ENCODE results near the gene CD27. TPM values are rescaled to one million over a fixed set of nuclear protein-coding genes. Genes with fewer than 3 reads are reported as not detected.
"Not testable (repeated sequence)": the region's sequence is repeated elsewhere in the genome, so short reads cannot be mapped to it uniquely, and the experiment has no call there.

The CD27 gene
- total RNA-seq, 1 donor from 2014 or later = 1.2 TPM

DNA sequence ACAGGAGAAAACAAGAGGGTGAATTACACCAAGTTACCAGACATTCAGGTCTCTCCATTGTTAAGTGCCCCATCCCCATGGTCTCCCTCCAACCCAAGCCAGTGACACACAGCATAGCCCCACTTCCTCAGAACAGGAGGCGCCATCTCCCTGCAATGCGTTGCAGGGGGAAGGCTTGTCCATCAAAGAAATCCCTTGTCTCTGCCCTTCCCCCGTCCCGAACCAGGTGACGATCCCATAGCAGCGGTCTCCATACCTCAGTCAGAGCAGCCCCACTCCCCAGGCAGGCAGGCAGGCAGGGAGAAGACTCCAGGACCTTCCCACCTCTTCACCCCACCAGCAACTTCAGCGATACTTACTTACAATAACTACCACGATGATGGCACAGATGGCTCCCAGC, 19.8 kb downstream of the CD27 start:
- no peak for DNase-seq (ENCODE audit: extremely low spot score in 2 of 2)
- TF ChIP-seq POLR2A (IDR thresholded peaks at IDR 0.05) (no peak), POLR2AphosphoS5 (IDR thresholded peaks at IDR 0.05; ENCODE audit: insufficient read depth in 1 of 2, low read depth in 1 of 2) (no peak)
- TF ChIP-seq, protein P1, sequence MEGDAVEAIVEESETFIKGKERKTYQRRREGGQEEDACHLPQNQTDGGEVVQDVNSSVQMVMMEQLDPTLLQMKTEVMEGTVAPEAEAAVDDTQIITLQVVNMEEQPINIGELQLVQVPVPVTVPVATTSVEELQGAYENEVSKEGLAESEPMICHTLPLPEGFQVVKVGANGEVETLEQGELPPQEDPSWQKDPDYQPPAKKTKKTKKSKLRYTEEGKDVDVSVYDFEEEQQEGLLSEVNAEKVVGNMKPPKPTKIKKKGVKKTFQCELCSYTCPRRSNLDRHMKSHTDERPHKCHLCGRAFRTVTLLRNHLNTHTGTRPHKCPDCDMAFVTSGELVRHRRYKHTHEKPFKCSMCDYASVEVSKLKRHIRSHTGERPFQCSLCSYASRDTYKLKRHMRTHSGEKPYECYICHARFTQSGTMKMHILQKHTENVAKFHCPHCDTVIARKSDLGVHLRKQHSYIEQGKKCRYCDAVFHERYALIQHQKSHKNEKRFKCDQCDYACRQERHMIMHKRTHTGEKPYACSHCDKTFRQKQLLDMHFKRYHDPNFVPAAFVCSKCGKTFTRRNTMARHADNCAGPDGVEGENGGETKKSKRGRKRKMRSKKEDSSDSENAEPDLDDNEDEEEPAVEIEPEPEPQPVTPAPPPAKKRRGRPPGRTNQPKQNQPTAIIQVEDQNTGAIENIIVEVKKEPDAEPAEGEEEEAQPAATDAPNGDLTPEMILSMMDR (IDR thresholded peaks at IDR 0.05) = no peak
- H3K27me3 ChIP-seq = no peaks in the 10 kb centered on the region
- intact Hi-C loops (cut with DNase I) = loop anchor here (5.0 kb wide), 2 partner anchors 37 to 132 kb away; no protein-coding TSS in a partner anchor
- H3K4me1 ChIP-seq = peaks cover 39% of the 10 kb centered on the region
- no peak overlapping the region for H3K4me3 ChIP-seq
- H3K27ac ChIP-seq = no peak overlapping the region
- no peaks in the 10 kb centered on the region for H3K9me3 ChIP-seq
- H3K36me3 ChIP-seq = peaks cover 0 to 54% of the 10 kb centered on the region in 2 donors

DNA sequence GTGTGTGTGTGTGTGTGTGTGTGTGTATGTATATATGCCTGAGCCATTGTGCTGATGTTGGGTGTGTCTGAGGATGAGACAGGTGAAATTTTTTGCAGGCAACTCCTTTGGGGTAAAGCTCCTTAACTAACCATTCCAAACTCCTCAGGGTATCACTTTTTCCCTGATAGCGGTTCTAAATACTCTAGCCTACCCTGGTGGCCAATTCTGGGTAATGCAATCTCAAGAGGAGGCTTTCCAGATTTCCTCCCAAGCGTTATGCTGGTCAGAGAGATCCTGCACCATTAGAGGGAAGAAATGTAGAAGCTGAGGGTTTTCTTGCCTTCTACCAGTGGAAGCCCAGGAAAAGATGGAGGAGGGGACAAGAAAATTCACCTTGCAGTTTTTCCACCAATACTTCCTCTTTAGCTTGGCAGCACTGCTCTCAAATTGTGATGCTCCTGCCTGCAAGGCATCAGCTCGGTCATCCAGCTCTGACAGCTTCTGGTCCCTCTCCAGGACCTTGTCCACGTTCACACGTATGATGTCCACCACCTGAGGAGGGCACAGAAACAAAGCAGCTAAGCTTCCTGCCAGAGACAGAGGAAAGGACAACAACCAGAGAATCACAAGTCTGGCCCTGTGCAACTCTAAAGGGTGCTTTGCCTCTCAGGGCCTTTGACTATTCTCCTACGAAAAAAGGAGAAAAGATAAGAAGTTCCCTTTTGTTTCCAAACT, 20.9 kb downstream of the CD27 start:
- intact Hi-C loops (cut with DNase I) = no loop called here
- H3K27ac ChIP-seq = no peak overlapping the region
- no peak overlapping the region for H3K4me3 ChIP-seq
- no peak for DNase-seq (ENCODE audit: extremely low spot score in 2 of 2)
- H3K4me1 ChIP-seq = peaks cover 45% of the 10 kb centered on the region
- TF ChIP-seq, protein P1 (IDR thresholded peaks at IDR 0.05) = peak; percentile 46 to 86 (median 86)
- peak in 1 of 2 donors; percentile 61 for TF ChIP-seq POLR2AphosphoS5 (IDR thresholded peaks at IDR 0.05; ENCODE audit: insufficient read depth in 1 of 2, low read depth in 1 of 2)
- no peak for TF ChIP-seq POLR2A (IDR thresholded peaks at IDR 0.05)
- H3K36me3 ChIP-seq = peaks cover 0 to 45% of the 10 kb centered on the region in 2 donors
- no peaks in the 10 kb centered on the region for H3K9me3 ChIP-seq
- no peaks in the 10 kb centered on the region for H3K27me3 ChIP-seq

DNA sequence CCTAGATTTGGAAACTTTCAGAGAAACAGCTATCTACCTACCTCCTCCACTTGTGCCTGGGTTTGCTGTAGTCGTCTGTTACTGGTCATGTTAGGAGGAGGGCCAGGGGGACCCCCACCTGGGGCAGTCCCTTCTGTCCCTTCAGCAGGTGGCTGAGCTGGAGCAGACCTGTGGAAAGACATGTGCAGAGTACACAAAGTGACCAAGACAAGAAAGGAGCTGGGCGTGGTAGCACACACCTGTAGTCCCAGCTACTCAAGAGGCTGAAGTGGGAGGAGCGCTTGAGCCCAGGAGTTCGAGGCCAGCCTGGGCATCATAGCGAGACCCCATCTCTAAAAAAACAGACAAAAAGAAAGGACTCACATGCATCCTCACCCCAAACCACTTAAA, 21.4 kb downstream of the CD27 start:
- Histone ChIP-seq H3K9me3 (no peaks in the 10 kb centered on the region), H3K36me3 (peaks cover 0 to 43% of the 10 kb centered on the region in 2 donors), H3K4me1 (peaks cover 46% of the 10 kb centered on the region), H3K27me3 (no peaks in the 10 kb centered on the region), H3K27ac (no peak overlapping the region), H3K4me3 (no peak overlapping the region)
- intact Hi-C loops (cut with DNase I) = no loop called here
- no peak for DNase-seq (ENCODE audit: extremely low spot score in 2 of 2)
- TF ChIP-seq, protein P1 (IDR thresholded peaks at IDR 0.05) = no peak
- TF ChIP-seq POLR2A (IDR thresholded peaks at IDR 0.05) (no peak), POLR2AphosphoS5 (IDR thresholded peaks at IDR 0.05; ENCODE audit: insufficient read depth in 1 of 2, low read depth in 1 of 2) (no peak)

DNA sequence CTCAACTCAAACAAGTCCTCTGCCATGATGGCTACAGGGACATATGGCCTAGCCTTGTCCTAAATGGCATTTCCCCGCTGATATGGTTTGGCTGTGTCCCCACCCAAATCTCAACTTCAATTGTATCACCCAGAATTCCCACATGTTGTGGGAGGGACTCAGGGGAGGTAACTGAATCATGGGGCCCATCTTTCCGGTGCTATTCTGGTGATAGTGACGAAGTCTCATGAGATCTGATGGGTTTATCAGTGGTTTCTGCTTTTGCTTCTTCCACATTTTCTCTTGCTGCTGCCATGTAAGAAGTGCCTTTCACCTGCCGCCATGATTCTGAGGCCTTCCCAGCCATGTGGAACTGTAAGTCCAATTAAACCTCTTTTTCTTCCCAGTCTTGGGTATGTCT, 22.0 kb downstream of the CD27 start:
- Histone ChIP-seq H3K4me1 (peaks cover 46% of the 10 kb centered on the region), H3K36me3 (peaks cover 0 to 37% of the 10 kb centered on the region in 2 donors)
- intact Hi-C loops (cut with DNase I); H3K9me3 ChIP-seq; H3K4me3 ChIP-seq; H3K27ac ChIP-seq; H3K27me3 ChIP-seq; DNase-seq (ENCODE audit: extremely low spot score in 2 of 2): not testable (repeated sequence)

DNA sequence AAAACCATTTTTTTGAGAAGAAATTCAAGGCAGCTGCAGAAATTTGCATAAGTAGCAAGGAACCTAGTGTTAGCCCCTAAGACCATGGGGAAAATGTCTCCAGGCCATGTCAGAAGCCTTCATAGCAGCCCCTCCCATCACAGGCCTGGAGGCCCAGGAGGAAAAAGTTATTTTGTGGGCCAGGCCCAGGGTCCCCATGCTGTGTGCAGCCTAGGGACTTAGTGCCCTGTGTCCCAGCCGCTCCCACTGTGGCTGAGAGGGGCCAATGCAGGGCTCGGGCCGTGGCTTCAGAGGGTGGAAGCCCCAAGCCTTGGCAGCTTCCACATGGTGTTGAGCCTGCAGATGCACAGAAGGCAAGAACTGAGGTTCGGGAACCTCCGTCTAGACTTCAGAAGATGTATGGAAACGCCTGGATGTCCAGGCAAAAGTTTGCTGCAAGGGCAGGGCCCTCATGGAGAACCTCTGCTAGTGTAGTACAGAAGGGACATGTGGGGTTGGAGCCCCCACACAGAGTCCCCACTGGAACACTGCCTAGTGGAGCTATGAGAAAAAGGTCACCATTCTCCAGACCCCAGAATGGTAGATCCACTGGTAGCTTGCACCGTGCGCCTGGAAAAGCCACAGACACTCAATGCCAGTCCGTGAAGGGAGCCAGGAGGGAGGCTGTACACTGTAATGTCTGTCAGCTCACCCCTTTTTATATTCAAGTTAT, 23.0 kb downstream of the CD27 start:
- H3K4me3 ChIP-seq; H3K9me3 ChIP-seq; intact Hi-C loops (cut with DNase I); DNase-seq (ENCODE audit: extremely low spot score in 2 of 2); H3K27ac ChIP-seq; H3K27me3 ChIP-seq: not testable (repeated sequence)
- Histone ChIP-seq H3K4me1 (peaks cover 38% of the 10 kb centered on the region), H3K36me3 (peaks cover 0 to 27% of the 10 kb centered on the region in 2 donors)

DNA sequence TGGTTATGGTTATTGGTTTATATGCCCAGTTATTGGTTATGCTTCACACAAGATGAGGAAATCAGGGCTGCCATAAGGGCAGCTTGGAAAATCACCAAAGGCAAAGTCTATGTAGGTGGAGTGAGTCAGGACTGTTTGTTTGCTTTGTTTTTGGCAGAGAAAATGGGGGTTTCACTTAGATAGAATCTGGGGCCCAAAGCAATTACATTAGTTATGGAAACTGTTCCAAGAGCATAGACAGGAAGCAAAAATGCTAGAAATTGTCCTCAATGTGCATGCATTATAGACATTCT, 23.5 kb downstream of the CD27 start:
- no peak overlapping the region for H3K4me3 ChIP-seq
- H3K27me3 ChIP-seq = no peaks in the 10 kb centered on the region
- intact Hi-C loops (cut with DNase I) = no loop called here
- H3K9me3 ChIP-seq = no peaks in the 10 kb centered on the region
- TF ChIP-seq POLR2A (IDR thresholded peaks at IDR 0.05) = no peak
- no peak for TF ChIP-seq POLR2AphosphoS5 (IDR thresholded peaks at IDR 0.05; ENCODE audit: insufficient read depth in 1 of 2, low read depth in 1 of 2)
- TF ChIP-seq, protein P1 (IDR thresholded peaks at IDR 0.05) = no peak
- peaks cover 0 to 22% of the 10 kb centered on the region in 2 donors for H3K36me3 ChIP-seq
- DNase-seq (ENCODE audit: extremely low spot score in 2 of 2) = no peak
- H3K4me1 ChIP-seq = peaks cover 38% of the 10 kb centered on the region
- no peak overlapping the region for H3K27ac ChIP-seq
